ENCODE data around the gene ANP32A. TPM values are rescaled to one million over a fixed set of nuclear protein-coding genes. Genes with fewer than 3 reads are reported as not detected.

The ANP32A gene
- total and polyA plus RNA-seq, 9 of the 15 experiments (the other 6 are each of a cell fraction or from before 2014, with no cell fraction given): 13.2 to 656 (median 210) TPM

GRCh38 chr15:68775671-68776476 lies 44.8 kb downstream of the ANP32A start:
- no peaks in the 10 kb centered on the region for H3K9me1 ChIP-seq (ENCODE audit: control insufficient read depth, insufficient read depth, low read length)
- intact Hi-C loops (cut with micrococcal nuclease): no loop called here
- no peaks in the 10 kb centered on the region for H4K20me1 ChIP-seq (replicated peaks; ENCODE audit: control insufficient read depth, insufficient read depth, low read length)
- ATAC-seq (no peak; the same call in 1 of the 3 replicates), FAIRE-seq (no peak), DNase-seq (ENCODE audit: extremely low read depth in 1 of 4, low spot score in 3 of 4) (no peak)
- no peak for TF ChIP-seq ZBTB5 (IDR thresholded peaks at IDR 0.05)
- TF ChIP-seq POLR2G (IDR thresholded peaks at IDR 0.05; ENCODE audit: low read depth, low read length): peak; percentile 38; the same call in 1 of the 2 replicates
- no peaks in the 10 kb centered on the region for H3K79me2 ChIP-seq (ENCODE audit: control insufficient read depth, insufficient read depth, low read length)
- H2AFZ ChIP-seq (ENCODE audit: low read depth, low read length): no peak overlapping the region
- H3K27ac ChIP-seq (ENCODE audit: extremely low read depth, low read depth, low read length): no peak overlapping the region
- no peak overlapping the region for H3K9ac ChIP-seq (ENCODE audit: insufficient read depth in 1 of 2, low read depth in 2 of 2, low read length in 2 of 2)
- no peaks in the 10 kb centered on the region for H3K9me3 ChIP-seq (replicated peaks; ENCODE audit: control insufficient read depth, insufficient read depth, low read depth, low read length)
- no TSS peak for BruUV-seq (replicated peaks)
- H3K4me2 ChIP-seq (ENCODE audit: insufficient read depth, low read length): no peak overlapping the region
- no peak overlapping the region for H3K4me3 ChIP-seq
- WGBS (ENCODE audit: insufficient coverage, low coverage, missing lambda C conversion rate): 39% methylated on average over 7 of the region's 8 CpGs
- in situ Hi-C loops (cut with MboI): no loop called here
- ChIA-PET CTCF (ENCODE audit: low intra/inter-chr PET ratio) (no interaction called here), POLR2A (interaction anchor here (0.7 kb wide), 2 partner anchors 67 to 282 kb away, joined by 3 to 4 read pairs; no protein-coding TSS in a partner anchor)
- no peaks in the 10 kb centered on the region for H3K4me1 ChIP-seq (replicated peaks in 1 of 2; ENCODE audit: control insufficient read depth in 2 of 2, insufficient read depth in 2 of 2, low read length in 2 of 2)
- peaks cover 0 to 3% of the 10 kb centered on the region in 2 experiments; a peak in 1 of 5 replicates for H3K27me3 ChIP-seq (ENCODE audit: control insufficient read depth in 2 of 2, insufficient read depth in 2 of 2, low read length in 2 of 2)
- H3K36me3 ChIP-seq (ENCODE audit: control insufficient read depth, insufficient read depth, low read length): peaks cover 31% of the 10 kb centered on the region; the same call in 2 of the 3 replicates

Data from K562 (cell line).